Kidney epithelial cell (primary cell): ENCODE results near the gene B3GAT1. TPM values are rescaled to one million over a fixed set of nuclear protein-coding genes. Genes with fewer than 3 reads are reported as not detected.

Experiments used
- DNase-seq: peaks from one replicate; pipeline ENCODE4 v3.0.0-alpha.2; 2010; ENCODE audit warnings: low read depth
- H3K27me3 ChIP-seq: 2 replicates; pipeline ENCODE4 v1.6.0; 2011; ENCODE audit warnings: low read length; ENCODE audit not compliant: control insufficient read depth, insufficient read depth
- H3K36me3 ChIP-seq: 2 replicates; pipeline ENCODE4 v1.5.1; 2011; ENCODE audit warnings: low read length; ENCODE audit not compliant: control insufficient read depth, insufficient read depth
- H3K4me3 ChIP-seq: 2 replicates; pipeline ENCODE4 v1.5.1; 2011; ENCODE audit warnings: low read depth, mild to moderate bottlenecking, control low read depth, low read length
- total RNA-seq: library from RNA; depleted of rRNA; stranded (reverse); fragments of >200 nt; gene quantifications from 2 replicates; pipeline ENCODE4 v1.2.3, GENCODE V29; 2015
- TF ChIP-seq, protein P1 (sequence below): IDR thresholded peaks from 2 replicates; pipeline ENCODE4 v1.5.1; 2011; ENCODE audit warnings: mild to moderate bottlenecking, moderate library complexity, low read length, control low read depth, inconsistent platforms; ENCODE audit not compliant: insufficient read depth, poor library complexity, severe bottlenecking

The B3GAT1 gene
- total RNA-seq, 1 donor from 2014 or later, result 0.71 TPM

DNA sequence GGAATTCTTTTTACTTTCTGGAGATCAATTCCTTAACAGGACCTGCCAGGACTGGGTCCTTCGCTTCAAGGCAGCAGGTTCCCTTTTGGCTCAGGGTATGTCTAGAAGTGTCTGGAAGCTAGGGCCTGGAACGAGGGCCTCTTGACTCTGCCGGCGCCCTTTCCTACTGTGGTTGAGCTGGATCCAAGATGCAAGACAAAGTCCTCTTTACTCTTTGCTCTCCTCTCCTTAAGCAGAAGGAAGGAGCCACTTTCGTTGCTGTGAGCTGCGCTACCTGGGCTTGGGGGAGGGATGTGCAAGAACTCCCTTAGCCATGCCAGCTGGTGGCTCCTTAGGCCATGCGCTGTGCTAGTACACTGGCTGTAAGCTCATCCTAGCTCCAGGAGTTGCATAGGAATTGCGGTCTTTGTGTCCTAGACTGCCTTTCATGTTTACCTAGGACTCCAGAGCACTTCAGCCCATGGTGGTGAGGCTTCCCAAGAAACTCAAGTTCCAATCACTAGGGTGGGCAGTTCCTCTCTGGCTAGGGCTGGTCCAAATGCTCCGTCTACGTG, 62.2 kb downstream of the B3GAT1 start:
- Histone ChIP-seq H3K36me3 (no peaks in the 10 kb centered on the region), H3K27me3 (no peaks in the 10 kb centered on the region), H3K4me3 (no peak overlapping the region)
- TF ChIP-seq, protein P1, sequence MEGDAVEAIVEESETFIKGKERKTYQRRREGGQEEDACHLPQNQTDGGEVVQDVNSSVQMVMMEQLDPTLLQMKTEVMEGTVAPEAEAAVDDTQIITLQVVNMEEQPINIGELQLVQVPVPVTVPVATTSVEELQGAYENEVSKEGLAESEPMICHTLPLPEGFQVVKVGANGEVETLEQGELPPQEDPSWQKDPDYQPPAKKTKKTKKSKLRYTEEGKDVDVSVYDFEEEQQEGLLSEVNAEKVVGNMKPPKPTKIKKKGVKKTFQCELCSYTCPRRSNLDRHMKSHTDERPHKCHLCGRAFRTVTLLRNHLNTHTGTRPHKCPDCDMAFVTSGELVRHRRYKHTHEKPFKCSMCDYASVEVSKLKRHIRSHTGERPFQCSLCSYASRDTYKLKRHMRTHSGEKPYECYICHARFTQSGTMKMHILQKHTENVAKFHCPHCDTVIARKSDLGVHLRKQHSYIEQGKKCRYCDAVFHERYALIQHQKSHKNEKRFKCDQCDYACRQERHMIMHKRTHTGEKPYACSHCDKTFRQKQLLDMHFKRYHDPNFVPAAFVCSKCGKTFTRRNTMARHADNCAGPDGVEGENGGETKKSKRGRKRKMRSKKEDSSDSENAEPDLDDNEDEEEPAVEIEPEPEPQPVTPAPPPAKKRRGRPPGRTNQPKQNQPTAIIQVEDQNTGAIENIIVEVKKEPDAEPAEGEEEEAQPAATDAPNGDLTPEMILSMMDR, result no peak
- DNase-seq, result no peak

DNA sequence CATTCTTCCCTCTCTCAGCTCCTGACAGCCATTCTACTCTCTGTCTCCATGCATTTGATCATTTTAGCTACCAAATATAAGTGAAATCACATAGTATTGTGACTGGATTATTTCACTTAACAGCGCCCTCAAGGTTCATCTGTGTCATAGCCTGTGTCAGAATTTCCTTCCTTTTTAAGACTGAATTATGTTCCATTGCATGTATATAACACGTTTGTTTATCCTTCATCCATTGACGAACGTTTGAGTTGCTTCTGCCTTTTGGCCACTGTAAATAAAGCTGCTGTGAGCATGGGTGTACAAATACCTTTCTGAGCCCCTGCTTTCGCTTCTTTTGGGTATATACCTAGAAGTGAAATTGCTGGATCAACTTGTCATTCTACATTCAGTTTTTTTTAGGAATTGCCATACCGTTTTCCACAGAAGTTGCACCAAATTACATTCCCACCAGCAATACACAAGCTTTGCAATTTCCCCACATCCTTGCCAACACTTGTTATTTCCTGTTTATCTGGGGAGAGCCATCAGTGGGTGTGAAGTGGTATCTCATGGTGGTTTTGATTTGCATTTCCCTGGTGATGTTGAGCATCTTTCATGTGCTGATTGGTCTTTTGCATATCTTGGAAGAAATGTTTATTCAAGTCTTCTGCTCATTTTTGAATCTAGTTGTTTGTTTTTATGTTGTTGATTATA, 62.8 kb downstream of the B3GAT1 start:
- Histone ChIP-seq H3K27me3 (no peaks in the 10 kb centered on the region), H3K4me3 (no peak overlapping the region), H3K36me3 (no peaks in the 10 kb centered on the region)
- TF ChIP-seq, protein P1, result no peak
- DNase-seq, result no peak

DNA sequence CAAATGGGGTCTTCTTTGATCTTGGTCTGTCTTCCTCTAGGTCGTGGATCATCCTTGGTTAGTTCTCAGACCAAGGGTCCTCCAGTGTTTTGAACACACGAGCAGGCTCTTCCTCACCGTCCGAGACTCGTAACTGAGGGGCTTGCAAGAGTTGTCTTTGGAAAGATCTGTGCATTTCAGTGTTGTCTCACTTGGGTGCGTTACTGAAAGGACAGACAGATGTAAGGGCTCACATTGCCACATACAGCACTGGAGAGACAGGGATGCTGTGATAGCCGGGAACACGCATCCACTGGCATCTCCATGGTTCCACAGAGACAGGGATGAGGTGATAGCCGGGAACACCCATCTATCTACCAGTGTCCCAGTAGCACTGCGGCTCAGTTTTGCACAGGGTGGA, 64.6 kb downstream of the B3GAT1 start:
- no peaks in the 10 kb centered on the region for H3K27me3 ChIP-seq
- H3K4me3 ChIP-seq, result no peak overlapping the region
- TF ChIP-seq, protein P1, result no peak
- no peak for DNase-seq
- no peaks in the 10 kb centered on the region for H3K36me3 ChIP-seq

GRCh38 chr11:134346976-134347350, 65.1 kb downstream of the B3GAT1 start:
- TF ChIP-seq, protein P1, result no peak
- Histone ChIP-seq H3K36me3 (no peaks in the 10 kb centered on the region), H3K4me3 (no peak overlapping the region), H3K27me3 (no peaks in the 10 kb centered on the region)
- DNase-seq, result no peak

GRCh38 chr11:134346101-134346975, 65.7 kb downstream of the B3GAT1 start:
- TF ChIP-seq, protein P1, result no peak
- no peaks in the 10 kb centered on the region for H3K27me3 ChIP-seq
- H3K36me3 ChIP-seq, result no peaks in the 10 kb centered on the region
- H3K4me3 ChIP-seq, result no peak overlapping the region
- DNase-seq, result no peak
